Nephron (organoid): Measurements from ENCODE around the gene SPATA9.

Experiments used
- H3K27ac Mint-ChIP-seq, 3 experiments: 2 replicates each; pipeline ENCODE4 v1.8.0; 2020; ENCODE audit warnings: mixed read lengths in 3 of 3, mild to moderate bottlenecking in 2 of 3, moderate library complexity in 1 of 3
- H3K27me3 Mint-ChIP-seq: 2 replicates; pipeline ENCODE4 v1.8.0; 2021; ENCODE audit warnings: low read depth, mild to moderate bottlenecking, moderate library complexity, mixed read lengths
- H3K36me3 Mint-ChIP-seq: 2 replicates; pipeline ENCODE4 v1.8.0; 2020; ENCODE audit warnings: low read depth, mixed read lengths
- H3K4me1 Mint-ChIP-seq: 2 replicates; pipeline ENCODE4 v1.8.0; 2020; ENCODE audit warnings: mixed read lengths
- H3K4me3 Mint-ChIP-seq, 3 experiments: 2 replicates each; pipeline ENCODE4 v1.8.0; 2020; ENCODE audit warnings: mild to moderate bottlenecking in 3 of 3, mixed read lengths in 3 of 3, moderate library complexity in 2 of 3
- H3K9me3 Mint-ChIP-seq: 2 replicates; pipeline ENCODE4 v1.8.0; 2020; ENCODE audit warnings: mixed read lengths
- TF ChIP-seq, protein P1 (sequence below), 3 experiments: fragments of 200-600 bp; sonication (generic); IDR thresholded peaks; one replicate each; pipeline ENCODE4 v1.5.0; 2021; ENCODE audit warnings: antibody characterized with exemption in 3 of 3; ENCODE audit not compliant: unreplicated experiment in 3 of 3

The SPATA9 gene

DNA sequence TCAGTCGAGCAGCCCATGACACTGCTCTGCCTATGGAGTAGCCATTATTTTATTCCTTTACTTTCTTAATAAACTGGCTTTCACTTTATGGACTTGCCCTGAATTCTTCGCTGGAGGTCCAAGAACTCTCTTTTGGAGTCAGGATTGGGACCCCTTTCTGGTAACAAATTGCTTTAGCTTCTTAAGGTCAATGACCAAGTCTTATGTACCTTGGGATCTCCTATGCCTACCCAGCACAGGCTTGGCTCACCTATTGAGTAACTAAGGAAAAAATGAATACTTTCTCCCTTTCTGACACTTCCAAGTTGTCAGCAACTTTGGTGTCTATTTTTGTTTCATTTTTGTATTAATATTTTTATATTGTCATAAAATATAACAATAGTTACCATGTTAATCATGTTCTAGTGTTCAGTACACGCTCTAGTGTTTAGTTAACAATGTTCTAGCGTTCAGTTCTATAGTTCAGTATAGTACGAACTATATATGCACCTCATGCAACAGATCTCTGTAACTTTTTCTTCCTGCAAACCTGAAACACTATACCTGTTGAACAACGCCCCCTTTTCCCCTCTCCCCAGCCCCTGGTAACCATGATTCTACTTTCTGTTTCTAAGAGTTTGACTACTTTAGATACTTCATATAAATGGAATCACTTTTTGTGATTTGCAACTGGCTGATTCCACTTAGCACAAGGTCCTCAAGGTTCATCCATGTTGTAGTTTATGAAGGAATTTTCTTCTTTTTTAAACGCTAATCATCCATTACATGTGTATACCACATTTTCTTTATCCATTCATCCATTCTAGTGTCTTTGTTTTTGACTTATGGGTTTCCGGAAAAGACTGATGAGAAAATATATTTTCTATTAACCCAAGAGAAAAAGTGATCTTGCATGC lies 46.6 kb upstream of the SPATA9 start:
- Mint-ChIP-seq H3K4me1 (peaks cover 75% of the 10 kb centered on the region), H3K36me3 (no peaks in the 10 kb centered on the region), H3K27ac (peak overlapping the region; percentile 97 to 99 (median 98)), H3K4me3 (peak overlapping the region; percentile 90 to 93 (median 91)), H3K9me3 (no peaks in the 10 kb centered on the region), H3K27me3 (no peaks in the 10 kb centered on the region)
- TF ChIP-seq, protein P1, sequence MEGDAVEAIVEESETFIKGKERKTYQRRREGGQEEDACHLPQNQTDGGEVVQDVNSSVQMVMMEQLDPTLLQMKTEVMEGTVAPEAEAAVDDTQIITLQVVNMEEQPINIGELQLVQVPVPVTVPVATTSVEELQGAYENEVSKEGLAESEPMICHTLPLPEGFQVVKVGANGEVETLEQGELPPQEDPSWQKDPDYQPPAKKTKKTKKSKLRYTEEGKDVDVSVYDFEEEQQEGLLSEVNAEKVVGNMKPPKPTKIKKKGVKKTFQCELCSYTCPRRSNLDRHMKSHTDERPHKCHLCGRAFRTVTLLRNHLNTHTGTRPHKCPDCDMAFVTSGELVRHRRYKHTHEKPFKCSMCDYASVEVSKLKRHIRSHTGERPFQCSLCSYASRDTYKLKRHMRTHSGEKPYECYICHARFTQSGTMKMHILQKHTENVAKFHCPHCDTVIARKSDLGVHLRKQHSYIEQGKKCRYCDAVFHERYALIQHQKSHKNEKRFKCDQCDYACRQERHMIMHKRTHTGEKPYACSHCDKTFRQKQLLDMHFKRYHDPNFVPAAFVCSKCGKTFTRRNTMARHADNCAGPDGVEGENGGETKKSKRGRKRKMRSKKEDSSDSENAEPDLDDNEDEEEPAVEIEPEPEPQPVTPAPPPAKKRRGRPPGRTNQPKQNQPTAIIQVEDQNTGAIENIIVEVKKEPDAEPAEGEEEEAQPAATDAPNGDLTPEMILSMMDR (IDR thresholded peaks at IDR 0.05; ENCODE audit: unreplicated experiment in 3 of 3) = no peak

DNA sequence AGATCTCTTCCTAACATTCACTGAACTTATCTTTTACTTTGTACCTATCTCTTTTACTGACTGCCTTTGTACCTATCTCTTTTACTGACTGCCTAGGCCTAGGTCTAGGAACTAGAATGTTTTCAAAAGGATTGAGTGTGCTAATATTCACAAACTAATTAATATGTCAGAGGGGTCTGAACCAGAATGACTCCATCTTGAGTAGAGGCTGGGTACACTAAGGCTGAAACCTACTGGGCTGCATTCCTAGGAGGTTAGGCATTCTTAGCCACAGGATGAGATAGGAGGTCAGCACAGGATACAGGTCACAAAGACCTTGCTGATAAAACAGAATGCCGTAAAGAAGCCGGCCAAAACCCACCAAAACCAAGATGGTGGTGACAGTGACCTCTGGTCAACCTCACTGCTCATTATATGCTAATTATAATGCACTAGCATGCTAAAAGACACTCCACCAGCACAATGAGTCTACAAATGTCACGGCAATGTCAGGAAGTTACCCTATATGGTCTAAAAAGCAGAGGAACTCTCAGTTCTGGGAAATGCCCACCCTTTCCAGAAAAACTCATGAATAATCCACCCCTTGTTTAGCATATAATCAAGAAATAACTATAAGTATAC lies 45.8 kb upstream of the SPATA9 start:
- Mint-ChIP-seq H3K36me3 (no peaks in the 10 kb centered on the region), H3K27ac (peak overlapping the region; percentile 14 to 32 (median 22)), H3K4me1 (peaks cover 77% of the 10 kb centered on the region), H3K9me3 (no peaks in the 10 kb centered on the region), H3K4me3 (peak overlapping the region in 1 of 3 experiments; percentile 43), H3K27me3 (no peaks in the 10 kb centered on the region)
- TF ChIP-seq, protein P1 (IDR thresholded peaks at IDR 0.05; ENCODE audit: unreplicated experiment in 3 of 3) = no peak

DNA sequence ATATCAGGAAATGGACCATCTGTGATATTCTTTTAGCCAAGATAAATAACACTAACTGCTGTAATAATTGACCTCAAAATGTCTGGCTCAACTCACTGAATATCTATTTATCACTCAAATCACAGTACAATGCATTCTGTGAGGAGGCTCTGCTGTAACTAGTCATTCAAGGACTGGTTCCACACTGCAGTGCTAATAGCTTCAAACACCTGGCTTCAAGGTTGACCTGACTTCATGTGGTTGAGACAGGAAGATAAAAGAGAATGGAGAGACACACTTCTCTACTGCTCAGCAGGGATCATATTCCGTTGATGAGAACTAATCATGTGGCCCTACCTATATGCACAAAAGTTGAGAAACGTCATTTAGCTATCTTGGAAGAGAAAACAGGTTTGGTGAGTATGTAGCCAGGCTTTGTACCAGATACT lies 45.0 kb upstream of the SPATA9 start:
- no peaks in the 10 kb centered on the region for H3K27me3 Mint-ChIP-seq
- H3K36me3 Mint-ChIP-seq = no peaks in the 10 kb centered on the region
- H3K9me3 Mint-ChIP-seq = no peaks in the 10 kb centered on the region
- H3K27ac Mint-ChIP-seq = peak overlapping the region; percentile 32 to 77 (median 70)
- TF ChIP-seq, protein P1 (IDR thresholded peaks at IDR 0.05; ENCODE audit: unreplicated experiment in 3 of 3) = no peak
- peaks cover 73% of the 10 kb centered on the region for H3K4me1 Mint-ChIP-seq
- peak overlapping the region in 2 of 3 experiments; percentile 3 to 27 for H3K4me3 Mint-ChIP-seq

DNA sequence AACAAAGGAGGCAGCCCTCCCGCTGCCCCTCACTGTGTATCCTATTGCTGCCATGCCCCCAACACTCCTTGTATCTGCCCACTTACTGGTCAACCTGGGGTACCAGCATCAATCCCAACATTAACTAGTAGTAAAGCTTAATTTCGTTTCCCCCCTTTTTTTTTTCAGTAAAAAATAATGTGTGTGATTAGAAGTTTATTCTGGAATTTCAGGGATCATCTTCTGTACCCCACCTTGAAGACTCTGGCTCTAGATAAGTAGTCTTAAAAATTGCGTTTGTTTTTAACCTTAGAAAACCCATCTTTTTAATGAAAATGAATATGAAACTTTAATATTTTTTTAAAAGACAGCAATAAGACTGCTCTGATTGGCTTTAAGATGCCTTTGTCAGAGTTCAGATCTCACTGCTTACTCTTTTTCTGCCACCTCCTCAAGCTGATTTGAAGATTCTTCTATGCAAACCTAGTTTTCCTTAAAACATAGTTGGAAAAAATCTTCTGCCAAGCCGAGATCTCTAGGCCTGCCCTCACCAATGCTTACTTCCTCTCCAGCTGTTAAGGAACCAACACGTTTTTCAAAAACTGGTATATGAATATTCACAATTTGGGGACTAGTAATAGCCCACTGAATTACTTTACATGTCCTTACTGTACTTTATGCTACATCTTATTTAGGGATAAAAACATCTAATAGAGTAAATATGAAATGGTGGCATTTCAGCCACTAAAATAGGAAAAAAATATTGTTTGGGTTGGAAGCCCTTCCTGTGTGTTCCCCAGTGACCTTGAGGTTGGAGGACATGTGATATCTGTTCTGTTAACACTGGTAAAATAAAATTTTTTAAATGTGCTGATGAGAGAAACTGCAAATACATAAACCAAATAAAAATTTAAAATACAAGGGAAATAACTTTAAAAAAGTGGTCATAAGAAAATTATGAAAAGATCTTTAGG lies 44.3 kb upstream of the SPATA9 start:
- peaks cover 70% of the 10 kb centered on the region for H3K4me1 Mint-ChIP-seq
- H3K4me3 Mint-ChIP-seq = peak overlapping the region in 2 of 3 experiments; percentile 26 to 37
- TF ChIP-seq, protein P1 (IDR thresholded peaks at IDR 0.05; ENCODE audit: unreplicated experiment in 3 of 3) = no peak
- no peaks in the 10 kb centered on the region for H3K27me3 Mint-ChIP-seq
- peak overlapping the region; percentile 32 to 77 (median 70) for H3K27ac Mint-ChIP-seq
- H3K9me3 Mint-ChIP-seq = no peaks in the 10 kb centered on the region
- no peaks in the 10 kb centered on the region for H3K36me3 Mint-ChIP-seq

DNA sequence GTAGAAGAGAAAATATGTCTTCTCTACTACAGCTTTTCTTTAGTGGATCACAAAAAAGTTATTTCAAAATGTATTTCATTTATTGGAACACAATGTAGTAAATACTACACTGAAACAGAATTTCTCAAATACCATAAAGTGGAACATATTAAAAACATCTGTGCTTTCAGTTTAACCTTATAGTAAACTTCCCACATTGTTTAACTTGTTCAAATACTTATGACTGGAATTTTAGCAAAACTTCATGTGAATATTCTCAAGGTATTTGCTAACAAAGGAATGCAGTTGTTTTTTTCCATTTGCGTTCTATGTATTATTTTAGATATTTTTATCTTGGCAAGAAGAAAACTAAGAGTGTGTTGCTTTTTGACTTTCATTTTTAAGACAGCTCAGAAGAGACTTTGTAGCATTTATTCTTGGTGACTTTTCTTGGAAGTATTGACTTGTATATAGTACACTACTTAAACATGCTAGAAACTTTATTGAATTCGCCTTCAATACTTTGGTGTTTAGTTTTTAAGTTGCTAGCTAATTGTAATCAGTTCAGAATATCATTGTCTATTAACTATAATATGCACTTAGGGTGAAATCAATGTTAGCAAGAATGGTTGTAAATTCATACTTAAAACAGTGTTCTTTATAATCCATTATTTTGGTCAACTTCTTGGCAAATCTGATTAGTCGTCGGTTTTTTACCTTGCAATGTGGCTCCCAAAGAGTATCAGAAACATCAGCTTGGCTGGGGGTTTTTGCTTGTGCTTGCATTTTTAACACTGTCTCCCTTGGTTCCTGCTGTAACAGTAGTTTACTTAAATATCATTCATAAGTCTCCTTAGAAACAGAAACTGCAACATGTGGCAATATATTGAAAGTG lies 43.4 kb upstream of the SPATA9 start:
- H3K27me3 Mint-ChIP-seq = no peaks in the 10 kb centered on the region
- peaks cover 78% of the 10 kb centered on the region for H3K4me1 Mint-ChIP-seq
- H3K4me3 Mint-ChIP-seq = peak overlapping the region in 2 of 3 experiments; percentile 26 to 37
- H3K27ac Mint-ChIP-seq = peak overlapping the region; percentile 32 to 77 (median 69)
- no peaks in the 10 kb centered on the region for H3K9me3 Mint-ChIP-seq
- H3K36me3 Mint-ChIP-seq = no peaks in the 10 kb centered on the region
- TF ChIP-seq, protein P1 (IDR thresholded peaks at IDR 0.05; ENCODE audit: unreplicated experiment in 3 of 3) = no peak
